B cell (primary cell): ENCODE data around the gene STIM1. TPM values are rescaled to one million over a fixed set of nuclear protein-coding genes. Genes with fewer than 3 reads are reported as not detected.
A peak's percentile ranks its signal among the peaks of the same experiment; 100 is the strongest.

ENCODE experiments used
- ATAC-seq: fragments of 200-7000 bp; cut with Tn5 transposase; one replicate; pipeline ENCODE4 v1.10.0; 2021; ENCODE audit warnings: low read depth, mild to moderate bottlenecking, moderate number of reproducible peaks, moderate library complexity
- CTCF ChIA-PET: fragments of 350-600 bp; sonication (Branson Sonifier 250); formaldehyde crosslinking; loops from one replicate; lab custom pipeline; 2021; ENCODE audit warnings: antibody characterized with exemption, inconsistent platforms; lab: Charles Lee
- POLR2A ChIA-PET: fragments of 350-600 bp; sonication (Branson Sonifier 250); formaldehyde crosslinking; loops from one replicate; lab custom pipeline; 2021; ENCODE audit warnings: antibody characterized with exemption; lab: Charles Lee
- DNase-seq: peaks from one replicate; pipeline ENCODE4 v3.0.0; 2013
- H2AFZ ChIP-seq: 2 replicates; pipeline ENCODE4 v1.6.1; 2012; ENCODE audit warnings: mild to moderate bottlenecking, low read depth, low read length; ENCODE audit not compliant: insufficient read depth, poor library complexity, severe bottlenecking
- H3K27ac ChIP-seq, 2 donors: 1 replicate in 1 of 2; 2 replicates in 1 of 2; pipeline ENCODE4 v1.5.1; 2012 to 2013; ENCODE audit warnings: low read length in 2 of 2, mild to moderate bottlenecking in 2 of 2, moderate library complexity in 1 of 2
- H3K27me3 ChIP-seq, 4 experiments: fragments of 200-600 bp in 1 of 4; sonication (generic) in 1 of 4; replicated peaks in 1 of 4; 1 replicate in 2 of 4; 2 replicates in 2 of 4; pipeline versions ENCODE4 v1.6.1 to v1.7.0; 2013 to 2016; ENCODE audit warnings: low read length in 3 of 4, mild to moderate bottlenecking in 2 of 4, mixed read lengths in 1 of 4, moderate library complexity in 1 of 4; ENCODE audit not compliant: insufficient read depth in 4 of 4, control insufficient read depth in 3 of 4; ENCODE audit errors: control extremely low read depth in 1 of 4
- H3K36me3 ChIP-seq, 2 experiments: replicated peaks in 1 of 2; 1 replicate in 1 of 2; 2 replicates in 1 of 2; pipeline versions ENCODE4 v1.6.1 to v1.7.1; 2013; ENCODE audit warnings: low read length in 1 of 2; ENCODE audit not compliant: insufficient read depth in 2 of 2, control insufficient read depth in 1 of 2; ENCODE audit errors: control extremely low read depth in 1 of 2, extremely low read depth in 1 of 2
- H3K4me1 ChIP-seq, 2 donors: fragments of 200-600 bp in 1 of 2; sonication (generic) in 1 of 2; 1 replicate in 1 of 2; 2 replicates in 1 of 2; pipeline versions ENCODE4 v1.5.1 to v1.6.1; 2013 to 2017; ENCODE audit warnings: low read length in 2 of 2; ENCODE audit not compliant: control insufficient read depth in 2 of 2, insufficient read depth in 2 of 2
- H3K4me2 ChIP-seq: replicated peaks from 2 replicates; pipeline ENCODE3; 2012; ENCODE audit warnings: mild to moderate bottlenecking, low read depth, low read length; ENCODE audit not compliant: poor library complexity, severe bottlenecking
- H3K4me3 ChIP-seq, 5 experiments: fragments of 200-600 bp in 1 of 5; sonication (generic) in 1 of 5; 1 replicate in 3 of 5; 2 replicates in 2 of 5; pipeline versions ENCODE4 v1.5.1 to v1.7.0; 2011 to 2016; ENCODE audit warnings: low read length in 4 of 5, mild to moderate bottlenecking in 4 of 5, low read depth in 2 of 5, control low read depth in 1 of 5, moderate library complexity in 1 of 5; ENCODE audit not compliant: insufficient read depth in 1 of 5; ENCODE audit errors: control extremely low read depth in 1 of 5, extremely low read depth in 1 of 5
- H3K79me2 ChIP-seq: fragments of 200-600 bp; sonication (generic); one replicate; pipeline ENCODE4 v1.6.0; 2016; ENCODE audit warnings: low read length; ENCODE audit not compliant: control insufficient read depth, insufficient read depth
- H3K9ac ChIP-seq: fragments of 200-600 bp; sonication (generic); 2 replicates; pipeline ENCODE4 v1.6.1; 2017; ENCODE audit warnings: mild to moderate bottlenecking, low read length, moderate library complexity
- H3K9me3 ChIP-seq, 3 donors: one replicate each; pipeline versions ENCODE4 v1.6.1 to v1.7.1; 2013; ENCODE audit warnings: low read length in 2 of 3; ENCODE audit not compliant: control insufficient read depth in 2 of 3, insufficient read depth in 1 of 3; ENCODE audit errors: control extremely low read depth in 1 of 3
- H4K20me1 ChIP-seq: 2 replicates; pipeline ENCODE4 v1.6.0; 2012; ENCODE audit warnings: mild to moderate bottlenecking, low read length; ENCODE audit not compliant: insufficient read depth, control insufficient read depth, poor library complexity, severe bottlenecking
- H3K27ac Mint-ChIP-seq: one replicate; pipeline ENCODE4 v1.8.0; 2021; ENCODE audit warnings: mixed read lengths
- H3K27me3 Mint-ChIP-seq: one replicate; pipeline ENCODE4 v1.8.0; 2021; ENCODE audit warnings: mixed read lengths
- H3K4me1 Mint-ChIP-seq: one replicate; pipeline ENCODE4 v1.8.0; 2021; ENCODE audit warnings: mixed read lengths
- H3K4me3 Mint-ChIP-seq: one replicate; pipeline ENCODE4 v1.8.0; 2021; ENCODE audit warnings: mixed read lengths
- H3K9me3 Mint-ChIP-seq: one replicate; pipeline ENCODE4 v1.8.0; 2022; ENCODE audit warnings: mixed read lengths; ENCODE audit not compliant: insufficient read depth
- EZH2 ChIP-seq: IDR thresholded peaks from 2 replicates; pipeline ENCODE4 v1.6.1; 2012; ENCODE audit warnings: borderline replicate concordance, low read depth, mild to moderate bottlenecking, moderate library complexity, low read length; ENCODE audit not compliant: insufficient read depth, poor library complexity, severe bottlenecking
- WGBS: methylation state at CpG from one replicate; pipeline ENCODE4 v1.1.5; 2013; ENCODE audit warnings: missing lambda C conversion rate; ENCODE audit not compliant: insufficient coverage; 5-methylcytosine and 5-hydroxymethylcytosine counted together
- intact Hi-C: fragments of 100-400 bp; cut with micrococcal nuclease; formaldehyde crosslinking; loops from one replicate; pipeline ENCODE4 v1.10.0; 2022
- polyA plus RNA-seq: library from polyadenylated mRNA; depleted of rRNA; stranded (reverse); fragments of >200 nt; gene quantifications from 2 replicates; pipeline ENCODE4 v1.2.3, GENCODE V29; 2012
- total RNA-seq, 2 donors: library from RNA; stranded (reverse); fragments of 120-200 nt in 1 of 2; gene quantifications; 1 replicate in 1 of 2; 2 replicates in 1 of 2; pipeline versions ENCODE4 v1.2.3 to v1.2.4, GENCODE V29; 2013 to 2022
- TF ChIP-seq, protein P1 (sequence below): fragments of 200-600 bp; IDR thresholded peaks from one replicate; pipeline ENCODE4 v1.8.0; 2022; ENCODE audit warnings: antibody characterized with exemption, mild to moderate bottlenecking

STIM1 gene
- total and polyA plus RNA-seq, 2 donors (not counting 1 experiment from before 2014, with no cell fraction given) = 59.4 to 76.7 TPM

DNA sequence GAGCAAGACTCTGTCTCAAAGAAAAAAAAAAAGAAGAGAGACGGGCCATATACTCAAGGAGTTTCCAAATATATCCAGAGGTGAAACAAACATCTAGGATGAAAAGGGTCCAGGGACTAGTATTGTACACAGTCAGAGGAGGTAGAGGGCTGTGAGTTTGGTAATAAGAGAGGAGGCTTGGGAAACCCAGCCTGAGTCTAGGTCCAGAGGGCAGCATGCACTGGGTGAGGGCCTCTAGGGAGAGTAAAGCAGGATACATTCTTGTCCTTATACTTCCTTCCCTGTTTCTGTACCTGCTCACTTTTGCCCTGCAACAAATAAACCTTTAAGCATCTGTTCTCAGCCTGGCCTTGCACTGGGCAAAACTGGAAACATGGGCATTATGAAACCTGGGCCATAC is 31.5 kb downstream of the STIM1 start:
- no CpG with 5 or more reads among the region's 1 CpG for WGBS
- ChIA-PET CTCF (interaction anchor here (0.7 to 2.2 kb wide), 3 partner anchors 19 to 34 kb away, joined by 3 to 12 read pairs (median 4); partner anchors contain the start of gene STIM1), POLR2A (interaction anchor here (0.7 kb wide), 1 partner anchor 180 kb away, joined by 4 read pairs; no protein-coding TSS in a partner anchor)

DNA sequence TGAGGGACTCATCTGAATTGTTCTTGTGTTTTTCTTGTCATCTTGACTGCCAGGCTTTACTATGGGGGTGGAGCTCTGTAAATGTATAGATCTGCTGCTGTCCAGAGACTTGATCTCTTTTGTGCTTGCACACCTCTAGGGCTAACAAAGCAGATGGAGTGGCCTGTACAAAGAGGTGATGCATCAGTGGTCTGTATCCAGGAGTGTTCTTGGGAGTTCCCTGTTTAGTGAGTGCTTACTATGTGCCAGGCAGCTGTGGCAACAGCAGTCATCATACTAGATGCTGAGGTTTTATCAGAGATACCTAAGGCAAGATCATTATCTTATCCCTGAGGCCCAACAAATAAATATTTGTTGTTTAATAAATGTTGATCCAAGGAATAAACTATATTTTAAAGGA is 33.4 kb downstream of the STIM1 start:
- Mint-ChIP-seq H3K27ac (peak overlapping the region; percentile 50), H3K4me1 (peaks cover 83% of the 10 kb centered on the region), H3K4me3 (peak overlapping the region; percentile 42), H3K27me3 (no peaks in the 10 kb centered on the region), H3K9me3 (no peaks in the 10 kb centered on the region)
- CTCF ChIA-PET = interaction anchor here (1.3 to 3.1 kb wide), 4 partner anchors 12 to 184 kb away, joined by 4 to 19 read pairs (median 10); partner anchors contain the start of gene STIM1
- ATAC-seq (no peak), DNase-seq (no peak)
- no peak overlapping the region for H3K27ac ChIP-seq
- POLR2A ChIA-PET = interaction anchor here (1.1 to 1.6 kb wide), 2 partner anchors 15 to 35 kb away, joined by 3 read pairs; no protein-coding TSS in a partner anchor
- TF ChIP-seq, protein P1, sequence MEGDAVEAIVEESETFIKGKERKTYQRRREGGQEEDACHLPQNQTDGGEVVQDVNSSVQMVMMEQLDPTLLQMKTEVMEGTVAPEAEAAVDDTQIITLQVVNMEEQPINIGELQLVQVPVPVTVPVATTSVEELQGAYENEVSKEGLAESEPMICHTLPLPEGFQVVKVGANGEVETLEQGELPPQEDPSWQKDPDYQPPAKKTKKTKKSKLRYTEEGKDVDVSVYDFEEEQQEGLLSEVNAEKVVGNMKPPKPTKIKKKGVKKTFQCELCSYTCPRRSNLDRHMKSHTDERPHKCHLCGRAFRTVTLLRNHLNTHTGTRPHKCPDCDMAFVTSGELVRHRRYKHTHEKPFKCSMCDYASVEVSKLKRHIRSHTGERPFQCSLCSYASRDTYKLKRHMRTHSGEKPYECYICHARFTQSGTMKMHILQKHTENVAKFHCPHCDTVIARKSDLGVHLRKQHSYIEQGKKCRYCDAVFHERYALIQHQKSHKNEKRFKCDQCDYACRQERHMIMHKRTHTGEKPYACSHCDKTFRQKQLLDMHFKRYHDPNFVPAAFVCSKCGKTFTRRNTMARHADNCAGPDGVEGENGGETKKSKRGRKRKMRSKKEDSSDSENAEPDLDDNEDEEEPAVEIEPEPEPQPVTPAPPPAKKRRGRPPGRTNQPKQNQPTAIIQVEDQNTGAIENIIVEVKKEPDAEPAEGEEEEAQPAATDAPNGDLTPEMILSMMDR = no peak
- no peak for TF ChIP-seq EZH2
- H3K9me3 ChIP-seq = no peaks in the 10 kb centered on the region
- H3K9ac ChIP-seq = no peak overlapping the region
- peak overlapping the region; percentile 39 for H3K4me2 ChIP-seq
- peaks cover 12% of the 10 kb centered on the region for H4K20me1 ChIP-seq
- no peaks in the 10 kb centered on the region for H3K27me3 ChIP-seq
- H3K79me2 ChIP-seq = peaks cover 96% of the 10 kb centered on the region
- no peak overlapping the region for H2AFZ ChIP-seq
- H3K36me3 ChIP-seq = no peaks in the 10 kb centered on the region
- intact Hi-C loops = no loop called here
- no peak overlapping the region for H3K4me3 ChIP-seq
- peaks cover 92 to 93% of the 10 kb centered on the region in 2 donors for H3K4me1 ChIP-seq

More for the DNA sequence above, 31.5 kb downstream of the STIM1 start:
- no peak overlapping the region for H3K4me3 ChIP-seq
- H3K9me3 ChIP-seq = no peaks in the 10 kb centered on the region
- H3K27ac Mint-ChIP-seq = peak overlapping the region; percentile 52
- H3K27ac ChIP-seq = peak overlapping the region in 1 of 2 donors; percentile 5
- DNase-seq (no peak), ATAC-seq (no peak)
- no peaks in the 10 kb centered on the region for H3K27me3 ChIP-seq
- intact Hi-C loops = no loop called here
- peak overlapping the region; percentile 46 for H3K4me3 Mint-ChIP-seq
- no peak overlapping the region for H2AFZ ChIP-seq
- H4K20me1 ChIP-seq = peaks cover 12% of the 10 kb centered on the region
- peak overlapping the region; percentile 45 for H3K4me2 ChIP-seq
- H3K79me2 ChIP-seq = peaks cover 99% of the 10 kb centered on the region
- no peaks in the 10 kb centered on the region for H3K27me3 Mint-ChIP-seq
- peaks cover 77 to 87% of the 10 kb centered on the region in 2 donors for H3K4me1 ChIP-seq
- no peak overlapping the region for H3K9ac ChIP-seq
- no peaks in the 10 kb centered on the region for H3K36me3 ChIP-seq
- TF ChIP-seq, protein P1 = no peak
- TF ChIP-seq EZH2 = no peak
- H3K9me3 Mint-ChIP-seq = no peaks in the 10 kb centered on the region
- peaks cover 74% of the 10 kb centered on the region for H3K4me1 Mint-ChIP-seq
